H4 (cell line): ENCODE measurements around the gene MPDZ. TPM values are rescaled to one million over a fixed set of nuclear protein-coding genes. Genes with fewer than 3 reads are reported as not detected.

ENCODE experiments used
- DNase-seq: peaks from one replicate; pipeline ENCODE4 v3.0.0-alpha.2; 2015; ENCODE audit warnings: low spot score
- total RNA-seq: library from RNA; depleted of rRNA; stranded (reverse); fragments of >200 nt; shearing (Covaris generic); gene quantifications from 2 replicates; pipeline ENCODE4 v1.2.3, GENCODE V29; 2014

Gene MPDZ
- total RNA-seq, 1 experiment from 2014 or later: 14.2 TPM

- no peak for DNase-seq
Measured at GRCh38 chr9:13140843-13141592, 138.5 kb downstream of the MPDZ start.

- peak; percentile 74 for DNase-seq
Measured at GRCh38 chr9:13139641-13140171, 139.8 kb downstream of the MPDZ start.

- DNase-seq: no peak
Measured at GRCh38 chr9:13137426-13137825, 142.1 kb downstream of the MPDZ start.

DNA sequence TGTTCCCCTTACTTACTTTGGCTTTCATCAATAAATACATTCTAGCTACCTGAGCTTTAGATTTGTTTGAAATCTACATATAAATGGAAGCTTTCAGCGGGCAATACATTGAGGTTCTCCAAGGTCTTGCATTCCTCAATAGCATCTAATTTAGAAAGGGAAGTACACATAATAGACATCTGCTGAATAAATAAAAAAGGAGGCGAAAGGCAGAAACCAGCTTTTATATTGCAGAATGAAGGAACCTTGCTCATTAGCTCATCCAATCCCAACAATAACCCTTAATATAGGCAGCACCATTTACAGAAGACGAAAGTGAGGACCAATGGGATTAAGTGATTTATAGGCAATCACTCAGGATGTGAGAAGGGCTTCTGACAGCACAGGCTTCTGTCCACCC, 147.5 kb downstream of the MPDZ start:
- DNase-seq: no peak

DNA sequence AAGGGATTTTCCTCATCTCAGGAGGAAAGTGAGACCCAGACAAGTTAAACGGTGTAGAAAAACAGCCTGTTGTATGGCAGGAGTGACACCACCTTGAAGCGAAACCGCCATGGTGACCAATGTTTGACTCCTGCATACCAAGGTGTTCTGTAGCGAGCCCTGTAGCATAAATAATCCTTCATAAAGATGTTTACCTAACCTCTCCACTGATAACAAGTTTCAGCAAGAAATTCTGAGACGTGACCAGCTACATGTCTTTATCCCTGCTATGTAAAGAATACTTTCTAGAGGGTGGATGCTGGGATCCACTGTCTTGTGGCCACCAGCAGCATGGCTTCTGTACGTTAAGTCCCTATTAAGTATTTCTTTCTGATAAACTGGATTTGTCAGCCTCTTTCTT, 148.1 kb downstream of the MPDZ start:
- no peak for DNase-seq

DNA sequence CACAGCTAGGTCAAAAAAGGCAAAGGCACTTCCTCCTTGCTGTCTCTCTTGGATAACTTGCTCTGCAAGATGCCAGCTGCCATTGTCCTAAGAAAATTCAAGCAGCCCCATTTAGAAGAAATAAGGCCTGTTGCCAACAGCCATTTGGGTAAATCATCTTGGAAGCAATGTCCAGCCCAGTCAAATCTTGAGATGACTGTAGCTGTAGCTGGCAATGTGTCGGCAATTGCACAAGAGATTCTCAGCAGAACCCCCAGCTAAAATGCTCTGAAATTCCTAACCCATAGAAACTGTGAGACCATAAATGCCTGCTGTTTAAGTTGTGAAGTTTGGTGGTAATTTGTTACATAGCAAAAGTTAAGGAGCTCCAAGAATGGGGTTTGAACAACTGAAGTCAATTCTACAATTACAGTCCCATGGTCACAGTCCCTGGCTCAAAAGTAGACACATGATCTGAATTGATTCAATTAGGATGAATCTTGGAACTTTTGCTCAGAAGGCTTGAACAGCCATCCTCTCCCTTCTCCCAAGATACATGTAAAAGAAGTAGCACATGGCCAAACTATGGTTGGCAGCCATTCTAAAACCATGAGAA, 151.1 kb downstream of the MPDZ start:
- no peak for DNase-seq

GRCh38 chr9:13127131-13127530, 152.4 kb downstream of the MPDZ start:
- no peak for DNase-seq

DNA sequence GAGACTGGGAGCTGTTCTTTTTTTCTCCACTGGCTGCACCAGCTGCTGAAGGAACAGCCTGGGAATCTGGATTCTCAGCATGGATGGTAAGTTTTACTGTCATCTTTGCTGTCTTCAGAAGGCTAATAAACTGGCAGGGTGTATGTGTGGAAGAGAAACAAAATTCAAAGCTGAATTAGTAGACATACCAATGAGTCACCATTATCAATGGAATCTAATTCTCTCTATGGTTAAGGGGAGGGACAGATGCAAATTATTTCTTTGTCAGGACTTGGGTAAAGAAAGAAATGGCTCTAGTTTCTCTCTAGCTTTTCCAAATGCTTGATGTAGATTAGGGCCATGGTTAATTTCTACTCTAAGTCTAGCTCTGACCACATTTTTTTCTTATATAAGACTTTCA, 154.2 kb downstream of the MPDZ start:
- no peak for DNase-seq

DNA sequence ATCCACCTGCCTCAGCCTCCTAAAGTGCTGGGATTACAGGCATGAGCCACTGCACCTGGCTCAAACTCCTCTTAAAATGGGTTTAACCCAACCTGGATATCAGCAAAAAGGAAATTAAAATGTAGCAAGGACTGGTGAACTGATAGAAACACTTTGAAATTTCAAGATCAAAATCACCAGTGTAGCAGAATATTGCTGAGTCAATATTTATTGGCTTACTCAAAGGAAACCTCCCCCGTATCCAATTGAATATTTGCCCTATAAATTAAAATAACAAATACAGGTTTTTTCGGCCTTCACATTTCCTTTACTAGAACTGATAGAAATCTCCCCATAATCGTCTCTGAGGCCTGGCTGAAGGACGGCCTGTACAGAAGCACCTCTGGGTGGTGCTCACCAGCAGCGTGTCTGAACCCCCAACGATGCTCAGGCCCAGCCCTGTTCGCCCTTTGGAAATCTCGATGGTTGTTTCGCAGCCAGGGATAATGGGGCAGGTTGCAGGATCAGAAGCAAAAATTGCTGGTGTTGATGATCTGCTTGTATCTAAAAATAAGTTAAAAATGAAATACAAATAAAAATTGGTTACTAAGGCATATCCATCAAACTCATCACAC, 156.6 kb downstream of the MPDZ start:
- DNase-seq: no peak

- no peak for DNase-seq
Measured at GRCh38 chr9:13118313-13118712, 161.2 kb downstream of the MPDZ start.

- no peak for DNase-seq
Measured at GRCh38 chr9:13116292-13116691, 163.2 kb downstream of the MPDZ start.

DNA sequence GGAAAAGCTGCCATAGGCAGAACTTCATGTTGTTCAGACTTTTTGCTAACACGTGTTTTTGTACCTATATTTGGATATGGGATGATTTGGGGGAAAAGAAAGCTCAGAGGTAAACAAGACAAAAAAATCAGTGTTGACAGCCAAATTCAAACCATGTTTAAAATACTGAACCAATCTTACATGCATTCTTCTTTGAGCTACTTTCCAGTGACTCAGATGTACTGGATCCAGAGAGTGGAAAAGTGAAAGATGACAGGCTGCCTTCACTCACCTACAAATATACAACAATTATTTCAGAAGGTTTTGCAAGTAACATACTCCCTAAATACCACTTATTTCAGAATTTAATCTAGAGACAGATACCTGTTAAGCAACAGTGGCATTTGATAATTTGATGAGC, 165.7 kb downstream of the MPDZ start:
- DNase-seq: no peak

DNA sequence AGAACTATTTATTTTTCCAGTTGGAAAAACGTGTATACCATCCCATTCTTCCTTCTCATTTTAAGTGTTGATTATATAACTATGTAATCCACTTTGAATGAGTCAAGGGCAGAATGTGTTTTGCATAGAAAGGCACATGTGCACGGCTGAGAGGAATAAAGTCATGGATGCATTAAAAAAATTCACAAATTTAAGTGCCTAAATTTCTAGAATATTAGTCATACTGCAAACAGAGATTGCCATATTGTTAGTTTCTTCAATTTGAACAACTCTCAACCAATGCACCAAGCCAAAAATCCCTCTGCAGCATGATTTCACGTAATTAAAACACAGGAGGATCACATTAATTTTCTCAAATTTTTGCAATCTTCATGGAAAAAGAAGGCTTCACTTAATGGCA, 166.3 kb downstream of the MPDZ start:
- no peak for DNase-seq

- DNase-seq: no peak
Measured at GRCh38 chr9:13111778-13112177, 167.7 kb downstream of the MPDZ start.

DNA sequence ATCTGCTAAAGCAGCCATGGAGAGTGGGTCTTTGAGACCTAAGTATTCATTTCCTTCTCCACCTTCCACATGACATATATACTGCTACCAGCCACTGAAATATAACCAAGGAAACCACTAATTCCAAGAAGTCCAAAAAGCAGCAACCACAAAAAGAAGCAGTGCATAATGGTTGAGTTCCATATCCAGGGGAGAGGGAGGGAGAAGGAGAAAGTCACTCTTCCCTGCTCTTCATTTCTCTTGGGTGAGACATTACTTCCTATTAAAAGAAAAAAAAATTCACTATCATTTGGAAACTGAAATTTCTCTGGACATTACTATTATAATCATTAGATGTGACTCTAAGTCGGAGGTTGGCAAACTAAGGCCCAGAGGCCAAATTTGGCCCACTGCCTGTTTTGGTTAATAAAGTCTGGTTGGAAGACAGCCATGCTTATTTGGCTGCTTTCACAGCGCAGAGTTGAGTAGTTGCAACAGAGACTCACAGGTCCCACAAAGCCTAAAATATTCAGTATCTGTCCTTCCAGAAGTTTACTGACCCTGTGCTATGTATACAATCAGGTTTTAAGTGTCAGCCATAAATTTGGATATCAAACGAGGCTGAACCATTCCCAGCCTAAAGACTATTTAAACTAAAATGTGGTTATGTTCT, 168.6 kb downstream of the MPDZ start:
- DNase-seq: peak; percentile 50

- no peak for DNase-seq
Measured at GRCh38 chr9:13109781-13110180, 169.7 kb downstream of the MPDZ start.

DNA sequence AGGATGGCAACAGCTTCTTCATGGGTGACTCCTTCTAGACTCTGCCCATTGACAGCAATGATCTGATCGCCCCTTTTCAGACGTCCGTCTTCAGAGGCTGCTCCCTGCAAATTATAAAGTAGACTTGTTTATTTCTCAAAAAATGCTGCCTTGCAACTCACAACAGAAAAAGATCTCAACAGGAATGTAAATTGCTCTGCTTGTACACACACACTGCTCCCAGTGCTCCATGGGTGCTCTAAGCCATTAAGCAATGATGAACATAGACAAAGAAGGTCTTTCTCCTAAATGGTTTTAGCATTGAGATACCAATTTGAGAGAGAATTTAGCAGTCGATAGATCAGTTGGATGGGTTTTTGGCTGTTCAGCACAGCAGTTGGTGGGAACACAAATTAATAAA, 172.5 kb downstream of the MPDZ start:
- DNase-seq: no peak

DNA sequence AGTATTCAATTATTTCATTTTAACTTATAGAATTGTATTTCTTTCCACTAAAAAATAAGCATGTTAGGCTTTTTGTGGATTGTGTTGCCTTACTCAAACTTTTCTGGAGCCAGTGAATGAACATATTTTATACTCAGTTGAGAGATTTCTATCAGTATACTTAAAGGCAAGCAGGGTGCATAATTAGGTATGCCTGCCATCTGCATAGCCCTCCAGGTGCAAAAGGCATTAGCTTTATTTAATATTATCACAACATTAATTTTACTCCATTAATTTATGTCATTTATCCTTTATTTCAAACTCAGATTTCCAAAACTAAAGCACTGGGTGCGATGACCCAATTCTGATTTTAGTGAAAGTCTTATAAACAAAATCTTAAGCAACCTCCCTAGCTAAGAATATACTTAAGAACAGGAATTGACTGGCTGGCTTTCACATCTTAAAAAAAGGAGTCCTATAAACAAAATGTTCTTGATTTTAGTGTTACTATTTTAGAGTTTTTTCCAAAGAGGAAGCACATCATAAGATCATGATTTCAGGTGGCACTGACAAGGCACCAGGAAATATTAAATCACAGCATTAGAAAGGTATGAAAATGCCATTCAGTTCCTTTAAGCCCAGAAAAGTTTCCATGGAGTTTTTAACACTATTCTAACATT, 178.4 kb downstream of the MPDZ start:
- DNase-seq: no peak

GRCh38 chr9:13095056-13095455, 184.4 kb downstream of the MPDZ start:
- DNase-seq: no peak

GRCh38 chr9:13090628-13091027, 188.9 kb downstream of the MPDZ start:
- no peak for DNase-seq

DNA sequence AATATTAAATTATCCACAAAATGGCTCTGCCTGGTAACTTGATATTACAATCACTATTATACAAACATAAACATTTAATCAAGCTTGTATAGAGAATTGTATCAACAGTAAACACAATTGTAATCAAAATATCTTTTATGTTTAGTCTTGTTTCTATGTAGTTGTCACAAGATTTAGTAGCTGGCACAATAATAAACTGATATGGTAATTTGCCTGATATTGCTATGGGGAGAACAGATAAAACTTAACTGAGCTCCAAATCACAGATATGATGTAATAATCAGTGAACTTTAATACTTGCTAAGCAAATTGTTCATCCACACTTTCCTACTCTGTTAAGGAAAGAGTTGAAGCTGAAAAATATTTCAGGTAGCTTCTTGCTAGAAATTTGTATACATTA, 189.8 kb downstream of the MPDZ start:
- no peak for DNase-seq
